ENCODE measurements around the gene EN2.

Gene EN2

DNA sequence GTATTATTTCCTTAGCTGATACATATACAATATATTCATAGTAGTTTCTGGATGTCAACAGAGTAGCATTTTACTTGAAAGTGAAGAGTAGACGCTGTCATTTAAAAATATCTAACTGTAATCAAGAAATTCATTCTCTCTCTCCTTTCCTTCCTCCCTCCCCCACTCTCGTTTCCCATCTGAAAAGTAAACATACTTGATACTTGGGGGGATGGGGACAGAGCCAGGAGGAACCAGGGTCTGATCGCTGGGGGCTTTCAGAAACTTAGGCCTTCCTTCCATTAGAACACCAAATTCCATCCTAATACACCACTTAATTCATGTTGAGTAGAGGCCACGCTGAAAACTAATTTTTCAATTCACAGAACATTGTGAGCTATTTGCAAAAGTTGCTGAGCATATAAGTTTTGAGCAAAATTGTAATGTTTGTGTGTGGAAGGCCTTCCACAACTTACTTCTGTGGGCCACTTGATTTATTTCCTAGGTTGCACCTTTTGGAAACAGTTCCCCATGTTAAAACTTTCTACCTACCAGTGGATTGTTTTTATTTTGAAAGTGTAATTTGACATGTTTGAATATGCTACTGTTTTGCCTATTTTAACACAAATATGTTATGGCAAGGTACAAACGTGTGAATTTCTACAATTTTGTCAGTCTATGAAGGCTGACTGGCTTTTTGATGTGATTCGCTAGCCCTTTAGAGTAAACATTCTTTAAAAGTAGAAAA is 53.2 kb downstream of the EN2 start:
- no peak for DNase-seq

- DNase-seq, result no peak
These were observed 53.7 kb downstream of the EN2 start for GRCh38 chr7:155511702-155511996.

- no peak for DNase-seq
These were observed 54.4 kb downstream of the EN2 start for GRCh38 chr7:155512246-155512887.

GRCh38 chr7:155513543-155514285 is 55.8 kb downstream of the EN2 start:
- no peak for DNase-seq

- DNase-seq, result no peak
These were observed 56.4 kb downstream of the EN2 start for GRCh38 chr7:155514296-155514695.
